AG09309 (cell line): Measurements from ENCODE around the gene OR1L4.

ENCODE experiments used
- DNase-seq: peaks from one replicate; pipeline ENCODE4 v3.0.0-alpha.2; 2010; ENCODE audit warnings: low read depth
- H3K4me3 ChIP-seq: 2 replicates; pipeline ENCODE4 v1.5.1; 2011; ENCODE audit warnings: mild to moderate bottlenecking, low read depth, low read length, moderate library complexity; ENCODE audit not compliant: control insufficient read depth
- CTCF ChIP-seq: IDR thresholded peaks from 2 replicates; pipeline ENCODE4 v1.5.1; 2011; ENCODE audit warnings: mild to moderate bottlenecking, low read depth, low read length, inconsistent platforms; ENCODE audit not compliant: insufficient read depth, control insufficient read depth; ENCODE audit errors: missing control alignments

The OR1L4 gene

DNA sequence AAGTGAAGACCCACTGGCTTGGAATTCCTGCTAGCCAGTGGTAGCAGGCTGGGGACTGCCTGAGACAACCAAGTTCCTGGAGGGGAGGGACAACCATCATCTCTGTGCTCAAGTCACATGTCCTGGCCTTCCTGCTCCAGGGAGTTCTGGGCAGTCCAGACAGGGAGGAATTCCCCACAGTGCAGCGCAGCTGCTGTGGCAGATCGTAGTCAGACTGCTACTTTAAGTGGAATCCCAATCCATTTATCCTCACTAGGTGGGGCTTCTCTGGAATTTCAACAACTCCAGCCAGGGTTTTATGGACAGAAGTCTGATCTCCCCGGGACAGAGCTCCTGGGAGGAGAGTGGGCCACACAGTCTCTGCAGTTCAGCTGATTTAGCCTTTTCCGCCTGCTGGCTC lies 44.0 kb downstream of the OR1L4 start:
- no peak overlapping the region for H3K4me3 ChIP-seq
- TF ChIP-seq CTCF, result no peak
- no peak for DNase-seq
